ENCODE measurements around the gene SEH1L.

Gene SEH1L

DNA sequence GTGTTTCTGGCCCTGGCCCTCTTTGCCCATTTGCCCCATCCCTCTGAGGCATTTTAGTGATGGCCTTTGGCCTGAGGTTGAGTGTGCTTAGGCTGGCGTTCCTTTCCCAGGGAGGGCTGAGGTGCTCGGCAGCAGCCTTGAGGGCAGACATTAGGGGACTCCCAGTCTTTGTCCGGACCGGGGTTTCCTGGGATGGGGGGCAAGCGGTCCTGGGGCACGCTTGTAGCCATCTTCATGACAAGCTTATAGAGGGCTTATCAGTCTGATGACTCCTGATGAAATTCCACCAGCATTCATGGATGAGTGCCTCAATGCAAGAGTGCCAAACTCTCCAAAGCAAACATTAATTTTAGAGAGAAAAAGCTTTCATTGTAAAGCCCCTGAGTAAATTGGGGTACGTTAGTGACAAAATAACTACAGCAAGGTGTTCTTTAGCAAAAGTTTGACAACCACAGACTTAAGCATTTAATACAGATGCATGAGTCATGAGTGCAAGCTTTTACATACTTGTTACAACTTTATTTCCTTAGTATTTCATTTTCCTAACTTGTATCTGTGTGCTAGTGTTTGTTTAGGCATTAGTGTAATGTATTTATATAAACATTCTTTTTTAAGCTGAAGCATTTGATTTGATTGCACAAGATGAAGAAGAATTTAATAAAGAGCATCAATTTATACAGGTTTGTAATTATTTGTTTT, 89.0 kb downstream of the SEH1L start:
- H3K4me1 Mint-ChIP-seq: peaks cover 26% of the 10 kb centered on the region
- DNase-seq (ENCODE audit: low spot score in 2 of 2) (no peak), ATAC-seq (replicated peaks; ENCODE audit: extremely low read depth, poor library complexity, severe bottlenecking) (no peak)
- H3K27ac Mint-ChIP-seq (ENCODE audit: low read depth): no peak overlapping the region
- peaks cover 39% of the 10 kb centered on the region for H3K36me3 Mint-ChIP-seq (ENCODE audit: insufficient read depth)
- no peaks in the 10 kb centered on the region for H3K9me3 Mint-ChIP-seq
- no peaks in the 10 kb centered on the region for H3K27me3 Mint-ChIP-seq
- H3K4me3 Mint-ChIP-seq: no peak overlapping the region

Measured in central memory CD8-positive, alpha-beta T cell (primary cell).